HG02943 (cell line): ENCODE measurements around the gene POLR1F.
"Not testable (repeated sequence)": the region's sequence is repeated elsewhere in the genome, so short reads cannot be mapped to it uniquely, and the experiment has no call there.

Source experiments
- ATAC-seq: cut with Tn5 transposase; IDR thresholded peaks from one replicate; pipeline ENCODE4 v1.9.1; 2021; ENCODE audit warnings: mild to moderate bottlenecking, low read depth, moderate library complexity; ENCODE audit not compliant: unreplicated experiment

POLR1F gene, protein sequence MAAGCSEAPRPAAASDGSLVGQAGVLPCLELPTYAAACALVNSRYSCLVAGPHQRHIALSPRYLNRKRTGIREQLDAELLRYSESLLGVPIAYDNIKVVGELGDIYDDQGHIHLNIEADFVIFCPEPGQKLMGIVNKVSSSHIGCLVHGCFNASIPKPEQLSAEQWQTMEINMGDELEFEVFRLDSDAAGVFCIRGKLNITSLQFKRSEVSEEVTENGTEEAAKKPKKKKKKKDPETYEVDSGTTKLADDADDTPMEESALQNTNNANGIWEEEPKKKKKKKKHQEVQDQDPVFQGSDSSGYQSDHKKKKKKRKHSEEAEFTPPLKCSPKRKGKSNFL

GRCh38 chr7:19708397-19709248, at the start of gene POLR1F:
Gene POLR1F, minus strand, starts transcription at chr7:19709037. Its CDS starts 21 bp downstream, at chr7:19709016.
- peak; percentile 99 for ATAC-seq

- ATAC-seq = no peak
These were observed 45.8 kb upstream of the POLR1F start for GRCh38 chr7:19754521-19755116.

DNA sequence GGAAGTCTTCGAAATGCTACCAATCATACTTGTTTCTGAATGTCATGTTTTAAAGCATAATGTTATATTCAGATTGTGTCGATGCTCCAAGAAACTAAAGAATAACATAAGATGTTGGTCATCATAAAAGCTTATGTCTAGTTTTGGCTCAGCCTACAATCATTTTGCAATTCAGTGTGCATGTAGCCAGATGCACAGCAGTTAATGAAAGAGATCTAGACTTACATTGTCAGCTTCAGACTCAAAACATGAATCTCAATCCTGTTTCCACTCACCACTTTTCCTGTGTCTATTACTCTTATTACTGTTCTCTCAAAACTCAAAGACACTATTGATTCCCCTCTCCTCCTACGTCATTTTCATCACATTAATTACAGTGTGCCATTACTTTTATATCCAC, 43.2 kb upstream of the POLR1F start:
- no peak for ATAC-seq

GRCh38 chr7:19749658-19750057, 40.8 kb upstream of the POLR1F start:
- ATAC-seq = no peak

DNA sequence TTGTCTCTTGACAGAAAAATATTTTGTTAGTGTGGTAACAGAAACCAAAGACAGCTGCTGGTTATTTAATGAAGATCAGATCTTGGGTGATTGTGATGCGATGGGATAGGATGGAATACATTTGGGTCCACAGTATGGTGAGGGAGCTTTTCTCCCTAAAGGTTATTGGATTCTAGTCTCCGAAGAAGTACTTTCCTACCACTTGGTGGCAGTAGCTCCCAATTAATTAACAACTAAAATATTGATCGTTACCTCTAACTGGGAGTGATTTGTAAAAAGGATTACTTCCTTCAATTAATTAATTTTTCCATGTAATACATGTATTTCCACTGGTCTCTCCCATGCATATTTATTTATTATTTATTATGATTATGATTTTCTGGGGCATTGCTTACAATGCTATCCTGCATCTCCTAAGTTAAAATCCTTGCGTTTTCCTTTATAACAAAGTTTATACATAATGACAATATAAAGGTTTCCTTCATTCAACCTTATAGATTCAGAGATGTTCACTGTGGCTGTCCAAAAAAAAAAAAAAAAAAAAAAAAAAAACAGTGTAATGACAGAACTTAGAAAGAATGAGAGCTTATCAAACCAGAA, 39.0 kb upstream of the POLR1F start:
- ATAC-seq = peak; percentile 54

DNA sequence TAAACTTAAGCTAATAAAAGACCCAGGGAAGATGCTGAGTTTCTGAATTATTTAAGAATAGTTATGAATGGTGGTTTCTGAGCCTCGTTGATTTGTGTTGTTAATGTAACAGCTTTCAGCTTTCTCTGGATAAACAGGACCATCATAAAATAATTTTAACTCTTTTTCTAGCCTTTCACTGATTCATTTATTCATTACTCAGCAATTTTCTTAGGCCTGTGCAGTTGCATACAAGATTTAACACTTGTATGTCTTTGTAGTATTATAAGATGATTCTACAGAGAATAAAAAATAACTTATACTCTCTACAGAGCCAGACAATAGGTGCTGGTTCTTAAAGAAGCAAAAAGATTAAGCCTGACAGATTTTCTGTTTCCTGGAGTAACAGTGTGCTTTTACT, 35.2 kb upstream of the POLR1F start:
- no peak for ATAC-seq

DNA sequence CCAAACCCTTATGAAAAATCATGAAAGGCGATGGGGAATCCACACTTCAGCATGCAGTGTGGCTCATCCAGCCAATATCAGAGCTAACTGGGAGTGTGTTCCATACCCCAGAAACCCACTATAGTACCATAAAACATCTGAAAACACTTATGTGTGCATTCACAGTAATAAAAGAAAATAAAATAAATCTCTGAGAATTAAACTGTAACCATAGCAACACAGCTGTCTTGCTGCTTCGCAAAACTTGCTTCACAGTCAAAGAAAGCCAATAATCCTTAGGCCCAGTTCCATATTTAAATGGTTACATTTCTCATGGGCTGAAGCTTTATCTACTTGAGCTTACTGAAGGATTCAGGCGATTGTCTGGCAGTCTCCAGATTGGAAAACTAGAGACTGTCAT, 19.9 kb upstream of the POLR1F start:
- no peak for ATAC-seq

DNA sequence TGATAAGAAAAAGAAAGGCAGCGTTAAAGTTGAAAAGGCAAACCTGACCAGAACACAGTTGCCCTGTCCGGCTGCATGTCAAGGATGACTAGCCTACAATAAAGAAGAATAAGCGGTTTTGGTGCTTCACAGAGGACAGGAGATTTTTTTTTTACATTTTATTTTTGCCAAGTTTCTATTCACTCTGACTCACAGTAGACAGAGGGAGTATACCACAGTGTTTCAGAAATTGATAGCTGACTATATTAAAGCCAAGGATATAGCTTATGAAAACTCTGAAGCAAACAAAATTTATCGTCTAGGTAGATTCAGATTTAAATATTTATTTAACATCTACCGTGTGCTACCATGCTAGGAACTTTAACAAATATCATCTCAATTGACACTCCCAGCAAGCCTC, 16.9 kb upstream of the POLR1F start:
- no peak for ATAC-seq

- no peak for ATAC-seq
These were observed 6.7 kb upstream of the POLR1F start for GRCh38 chr7:19715499-19715898.

GRCh38 chr7:19713676-19714075, 4.8 kb upstream of the POLR1F start:
- no peak for ATAC-seq

- ATAC-seq = no peak
These were observed 377 bp upstream of the POLR1F start for GRCh38 chr7:19709249-19709578.

GRCh38 chr7:19707240-19707639, 1.6 kb downstream of the POLR1F start:
- no peak for ATAC-seq

GRCh38 chr7:19705663-19706062, 3.2 kb downstream of the POLR1F start:
- no peak for ATAC-seq

GRCh38 chr7:19701471-19701870, 7.4 kb downstream of the POLR1F start:
- ATAC-seq = no peak

GRCh38 chr7:19700936-19701335, 7.9 kb downstream of the POLR1F start:
- ATAC-seq = no peak

GRCh38 chr7:19698331-19698730, 10.5 kb downstream of the POLR1F start:
- no peak for ATAC-seq

- no peak for ATAC-seq
These were observed 11.9 kb downstream of the POLR1F start for GRCh38 chr7:19696926-19697325.

DNA sequence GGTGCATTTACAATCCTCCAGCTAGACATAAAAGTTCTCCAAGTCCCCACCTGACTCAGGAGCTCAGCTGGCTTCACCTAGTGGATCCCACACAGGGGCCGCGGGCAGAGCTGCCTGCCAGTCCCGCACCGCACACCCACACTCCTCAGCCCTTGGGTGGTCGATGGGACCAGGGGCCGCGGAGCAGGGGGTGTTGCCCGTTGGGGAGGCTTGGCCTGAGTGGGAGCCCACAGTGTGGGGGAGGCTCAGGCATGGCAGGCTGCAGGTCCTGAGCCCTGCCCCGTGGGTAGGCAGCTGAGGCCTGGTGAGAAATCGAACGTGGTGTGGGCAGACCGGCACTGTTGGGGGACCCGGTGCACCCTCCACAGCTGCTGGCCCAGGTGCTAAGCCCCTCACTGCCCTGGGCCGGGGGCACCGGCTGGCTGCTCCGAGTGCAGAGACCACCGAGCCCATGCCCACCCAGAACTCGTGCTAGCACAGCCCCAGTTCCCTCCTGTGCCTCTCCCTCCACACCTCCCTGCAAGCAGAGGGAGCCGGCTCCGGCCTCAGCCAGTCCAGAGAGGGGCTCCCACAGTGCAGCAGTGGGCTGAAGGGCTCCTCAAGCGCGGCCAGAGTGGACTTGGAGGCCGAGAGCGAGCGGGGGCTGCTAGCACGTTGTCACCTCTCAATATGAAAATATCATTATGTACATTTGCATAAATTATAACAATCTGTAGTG, 16.6 kb downstream of the POLR1F start:
- ATAC-seq = no peak

GRCh38 chr7:19690736-19691135, 18.1 kb downstream of the POLR1F start:
- no peak for ATAC-seq

- ATAC-seq = not testable (repeated sequence)
These were observed 19.7 kb downstream of the POLR1F start for GRCh38 chr7:19689130-19689529.
